Thyroid gland (tissue), 4 donors: ENCODE results near the gene TTC39B. TPM values are rescaled to one million over a fixed set of nuclear protein-coding genes. Genes with fewer than 3 reads are reported as not detected.

Source experiments
- DNase-seq, 2 donors: peaks; one replicate each; pipeline ENCODE4 v3.0.0-alpha.2; 2019
- H3K27ac ChIP-seq, 3 donors: fragments of 200-600 bp; sonication (generic); 1 replicate in 2 of 3; 2 replicates in 1 of 3; pipeline ENCODE4 v1.5.1; 2016 to 2019; ENCODE audit warnings: mild to moderate bottlenecking in 1 of 3, moderate library complexity in 1 of 3
- H3K27me3 ChIP-seq: fragments of 200-600 bp; sonication (generic); one replicate; pipeline ENCODE4 v1.5.1; 2019
- H3K36me3 ChIP-seq, 2 donors: fragments of 200-600 bp; sonication (generic); one replicate each; pipeline ENCODE4 v1.5.1; 2016 to 2019
- H3K4me1 ChIP-seq, 2 donors: fragments of 200-600 bp; sonication (generic); one replicate each; pipeline ENCODE4 v1.5.1; 2017 to 2019
- H3K4me3 ChIP-seq, 3 donors: fragments of 200-600 bp; sonication (generic); replicated peaks in 1 of 3; 1 replicate in 2 of 3; 2 replicates in 1 of 3; pipeline ENCODE4 v1.5.1; 2016; ENCODE audit warnings: mild to moderate bottlenecking in 1 of 3
- H3K9me3 ChIP-seq: fragments of 200-600 bp; sonication (generic); one replicate; pipeline ENCODE4 v1.5.1; 2017
- CTCF ChIP-seq, 6 experiments: fragments of 200-600 bp in 3 of 6; fragments of 450-650 bp in 3 of 6; sonication (generic) in 3 of 6; IDR thresholded peaks; one replicate each; pipeline ENCODE4 v1.5.1; 2016 to 2019; ENCODE audit warnings: antibody characterized with exemption in 6 of 6, mild to moderate bottlenecking in 2 of 6, inconsistent platforms in 1 of 6, moderate library complexity in 1 of 6
- POLR2A ChIP-seq, 2 donors: fragments of 450-650 bp; IDR thresholded peaks; one replicate each; pipeline ENCODE4 v1.6.1; 2017; ENCODE audit warnings: antibody characterized with exemption in 2 of 2, mild to moderate bottlenecking in 2 of 2, moderate library complexity in 1 of 2
- WGBS, 2 donors: methylation state at CpG; one replicate each; pipeline ENCODE4 v1.1.5; 2017; 5-methylcytosine and 5-hydroxymethylcytosine counted together
- intact Hi-C: fragments of 100-400 bp; cut with DNase I; formaldehyde crosslinking; loops from one replicate; pipeline ENCODE4 v1.15.1; 2023
- total RNA-seq, 4 donors: library from RNA; depleted of rRNA; stranded (reverse); fragments of >200 nt; gene quantifications; one replicate each; pipeline ENCODE4 v1.2.3, GENCODE V29; 2016

The TTC39B gene
- total RNA-seq, 4 donors from 2014 or later: 10.3 to 18.7 (median 11.3) TPM

GRCh38 chr9:15156241-15156640, 150.8 kb downstream of the TTC39B start:
- Histone ChIP-seq H3K4me3 (no peak overlapping the region), H3K36me3 (no peaks in the 10 kb centered on the region), H3K4me1 (peaks cover 13 to 16% of the 10 kb centered on the region in 2 donors), H3K27me3 (no peaks in the 10 kb centered on the region), H3K9me3 (no peaks in the 10 kb centered on the region), H3K27ac (peak overlapping the region; percentile 18 to 66 (median 37))
- TF ChIP-seq POLR2A (IDR thresholded peaks at IDR 0.05) (no peak), CTCF (IDR thresholded peaks at IDR 0.05) (no peak)
- no peak for DNase-seq
- intact Hi-C loops: no loop called here

GRCh38 chr9:15155826-15156225, 151.2 kb downstream of the TTC39B start:
- 3 to 5% methylated on average over 4 of the region's 4 CpGs for WGBS, 2 donors
- Histone ChIP-seq H3K36me3 (no peaks in the 10 kb centered on the region), H3K27me3 (no peaks in the 10 kb centered on the region), H3K4me1 (peaks cover 13 to 16% of the 10 kb centered on the region in 2 donors), H3K9me3 (no peaks in the 10 kb centered on the region), H3K4me3 (no peak overlapping the region), H3K27ac (peak overlapping the region; percentile 18 to 66 (median 53))
- intact Hi-C loops: no loop called here
- TF ChIP-seq POLR2A (IDR thresholded peaks at IDR 0.05): no peak
- no peak for TF ChIP-seq CTCF (IDR thresholded peaks at IDR 0.05)
- peak in 1 of 2 donors; percentile 43 for DNase-seq

DNA sequence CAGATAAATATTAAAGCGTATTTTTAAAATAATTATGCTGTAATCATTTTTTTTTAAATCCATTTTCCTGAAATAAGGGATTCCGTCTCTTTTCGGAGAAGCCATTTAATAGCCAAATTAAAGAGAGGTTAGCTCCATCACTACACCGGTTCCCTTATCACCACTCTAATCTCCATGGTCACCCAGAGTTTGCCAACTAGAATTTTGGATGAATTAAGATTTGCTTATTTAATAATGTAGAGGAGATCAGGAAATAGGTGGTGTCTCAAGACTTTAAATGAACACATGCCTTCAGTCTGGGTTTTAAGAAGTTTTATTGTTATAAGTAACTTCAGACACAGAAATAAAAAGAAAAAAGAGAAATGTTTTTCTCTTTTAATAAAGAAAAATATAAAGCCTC, 151.7 kb downstream of the TTC39B start:
- no peak for TF ChIP-seq CTCF (IDR thresholded peaks at IDR 0.05)
- intact Hi-C loops: no loop called here
- Histone ChIP-seq H3K27ac (peak overlapping the region; percentile 18 to 66 (median 53)), H3K36me3 (no peaks in the 10 kb centered on the region), H3K4me1 (peaks cover 13 to 16% of the 10 kb centered on the region in 2 donors), H3K9me3 (no peaks in the 10 kb centered on the region), H3K27me3 (no peaks in the 10 kb centered on the region), H3K4me3 (no peak overlapping the region)
- 51 to 62% methylated on average over 4 of the region's 4 CpGs for WGBS, 2 donors
- no peak for DNase-seq

GRCh38 chr9:15154677-15155076, 152.3 kb downstream of the TTC39B start:
- H3K9me3 ChIP-seq: no peaks in the 10 kb centered on the region
- peaks cover 13 to 16% of the 10 kb centered on the region in 2 donors for H3K4me1 ChIP-seq
- TF ChIP-seq POLR2A (IDR thresholded peaks at IDR 0.05) (no peak), CTCF (IDR thresholded peaks at IDR 0.05) (no peak)
- H3K4me3 ChIP-seq: no peak overlapping the region
- 78 to 89% methylated on average over 4 of the region's 4 CpGs for WGBS, 2 donors
- H3K36me3 ChIP-seq: no peaks in the 10 kb centered on the region
- no peaks in the 10 kb centered on the region for H3K27me3 ChIP-seq
- H3K27ac ChIP-seq: peak overlapping the region in 2 of 3 donors; percentile 53 to 66
- DNase-seq: no peak
- intact Hi-C loops: no loop called here

DNA sequence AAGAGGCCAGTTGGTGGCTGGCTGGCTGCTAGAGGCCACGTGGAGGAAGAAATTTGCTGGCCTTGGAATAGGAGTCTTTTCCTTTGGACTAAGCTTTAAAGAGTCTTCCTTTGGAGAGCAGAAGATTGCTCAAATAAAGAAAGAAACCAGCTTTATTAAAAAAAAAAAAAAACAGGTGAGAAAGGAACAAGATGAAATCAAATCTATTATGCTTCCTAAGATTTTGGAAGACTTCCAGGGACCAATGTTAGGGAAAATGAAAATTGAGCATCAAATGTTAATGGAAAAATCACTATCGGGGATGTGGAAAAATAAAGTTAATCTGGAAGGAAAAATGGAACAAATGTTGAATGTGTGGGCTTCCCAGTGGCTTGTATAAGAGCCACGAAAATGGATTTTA, 153.1 kb downstream of the TTC39B start:
- WGBS, 2 donors: 60 to 78% methylated on average over 3 of the region's 3 CpGs
- TF ChIP-seq CTCF (IDR thresholded peaks at IDR 0.05) (no peak), POLR2A (IDR thresholded peaks at IDR 0.05) (no peak)
- Histone ChIP-seq H3K4me3 (no peak overlapping the region), H3K9me3 (no peaks in the 10 kb centered on the region), H3K36me3 (no peaks in the 10 kb centered on the region), H3K27ac (no peak overlapping the region), H3K27me3 (no peaks in the 10 kb centered on the region), H3K4me1 (peaks cover 13 to 16% of the 10 kb centered on the region in 2 donors)
- intact Hi-C loops: no loop called here
- DNase-seq: no peak
